IPS-15b (cell line): ENCODE results near the gene SCFD2.

ENCODE experiments used
- H3K27me3 ChIP-seq: one replicate; pipeline ENCODE4 v1.6.1; 2013; ENCODE audit warnings: low read length; ENCODE audit not compliant: control insufficient read depth, insufficient read depth
- H3K36me3 ChIP-seq: one replicate; pipeline ENCODE4 v1.6.1; 2013; ENCODE audit warnings: low read length; ENCODE audit not compliant: control insufficient read depth, insufficient read depth
- H3K4me1 ChIP-seq: one replicate; pipeline ENCODE4 v1.6.1; 2013; ENCODE audit warnings: mild to moderate bottlenecking, low read length; ENCODE audit not compliant: control insufficient read depth, insufficient read depth
- H3K4me3 ChIP-seq: one replicate; pipeline ENCODE4 v1.5.1; 2013; ENCODE audit warnings: low read depth, low read length
- H3K9ac ChIP-seq: one replicate; pipeline ENCODE4 v1.6.1; 2013; ENCODE audit warnings: low read depth, mild to moderate bottlenecking, low read length
- H3K9me3 ChIP-seq: one replicate; pipeline ENCODE4 v1.6.1; 2013; ENCODE audit warnings: mild to moderate bottlenecking, low read length; ENCODE audit not compliant: control insufficient read depth, insufficient read depth

The SCFD2 gene

GRCh38 chr4:52964011-52964410, 401.9 kb downstream of the SCFD2 start:
- no peaks in the 10 kb centered on the region for H3K9me3 ChIP-seq
- no peak overlapping the region for H3K9ac ChIP-seq
- H3K27me3 ChIP-seq = no peaks in the 10 kb centered on the region
- no peaks in the 10 kb centered on the region for H3K4me1 ChIP-seq
- no peaks in the 10 kb centered on the region for H3K36me3 ChIP-seq
- no peak overlapping the region for H3K4me3 ChIP-seq

DNA sequence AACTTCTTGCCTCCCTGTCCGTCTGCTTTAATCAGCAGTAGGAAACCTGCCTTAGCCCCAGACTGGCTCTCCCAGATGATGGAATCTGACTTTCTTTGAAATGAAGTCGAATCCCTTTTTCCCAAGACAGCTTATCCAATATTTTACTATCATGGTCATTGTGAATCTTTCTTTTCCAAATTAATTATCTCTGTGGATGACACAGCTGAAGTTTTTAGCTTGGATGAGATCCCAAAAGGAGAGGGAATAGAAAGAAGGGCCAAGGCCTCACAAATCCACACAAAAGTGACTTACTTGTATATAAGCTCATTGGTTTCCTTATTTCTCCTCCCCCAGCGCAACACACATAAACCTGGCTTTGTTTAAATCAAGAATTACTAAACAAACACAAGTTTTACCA, 403.1 kb downstream of the SCFD2 start:
- Histone ChIP-seq H3K4me3 (no peak overlapping the region), H3K27me3 (no peaks in the 10 kb centered on the region), H3K36me3 (no peaks in the 10 kb centered on the region), H3K9me3 (no peaks in the 10 kb centered on the region), H3K4me1 (no peaks in the 10 kb centered on the region), H3K9ac (no peak overlapping the region)

GRCh38 chr4:52961666-52962412, 404.0 kb downstream of the SCFD2 start:
- H3K36me3 ChIP-seq = no peaks in the 10 kb centered on the region
- H3K4me1 ChIP-seq = no peaks in the 10 kb centered on the region
- no peaks in the 10 kb centered on the region for H3K9me3 ChIP-seq
- no peak overlapping the region for H3K9ac ChIP-seq
- H3K27me3 ChIP-seq = no peaks in the 10 kb centered on the region
- H3K4me3 ChIP-seq = no peak overlapping the region

DNA sequence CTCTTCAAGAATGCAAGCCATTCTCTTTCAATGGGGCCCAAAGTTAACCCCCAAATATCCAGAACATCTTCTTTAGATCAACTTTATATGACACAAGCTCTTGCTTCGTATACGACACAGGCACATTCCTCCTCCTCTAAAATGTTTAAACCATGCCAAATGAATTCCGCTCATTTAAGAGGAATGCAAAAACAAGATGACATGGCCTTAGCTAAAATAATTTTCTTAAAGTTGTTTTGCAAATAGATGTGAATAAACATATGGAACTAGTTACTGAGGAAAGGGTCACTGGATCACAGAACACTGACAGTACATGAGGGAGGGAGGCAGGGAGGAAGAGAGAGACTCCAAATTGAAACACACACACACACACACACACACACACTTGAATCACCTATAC, 406.3 kb downstream of the SCFD2 start:
- H3K36me3 ChIP-seq = no peaks in the 10 kb centered on the region
- H3K27me3 ChIP-seq = no peaks in the 10 kb centered on the region
- no peak overlapping the region for H3K9ac ChIP-seq
- H3K4me1 ChIP-seq = no peaks in the 10 kb centered on the region
- H3K9me3 ChIP-seq = no peaks in the 10 kb centered on the region
- no peak overlapping the region for H3K4me3 ChIP-seq

DNA sequence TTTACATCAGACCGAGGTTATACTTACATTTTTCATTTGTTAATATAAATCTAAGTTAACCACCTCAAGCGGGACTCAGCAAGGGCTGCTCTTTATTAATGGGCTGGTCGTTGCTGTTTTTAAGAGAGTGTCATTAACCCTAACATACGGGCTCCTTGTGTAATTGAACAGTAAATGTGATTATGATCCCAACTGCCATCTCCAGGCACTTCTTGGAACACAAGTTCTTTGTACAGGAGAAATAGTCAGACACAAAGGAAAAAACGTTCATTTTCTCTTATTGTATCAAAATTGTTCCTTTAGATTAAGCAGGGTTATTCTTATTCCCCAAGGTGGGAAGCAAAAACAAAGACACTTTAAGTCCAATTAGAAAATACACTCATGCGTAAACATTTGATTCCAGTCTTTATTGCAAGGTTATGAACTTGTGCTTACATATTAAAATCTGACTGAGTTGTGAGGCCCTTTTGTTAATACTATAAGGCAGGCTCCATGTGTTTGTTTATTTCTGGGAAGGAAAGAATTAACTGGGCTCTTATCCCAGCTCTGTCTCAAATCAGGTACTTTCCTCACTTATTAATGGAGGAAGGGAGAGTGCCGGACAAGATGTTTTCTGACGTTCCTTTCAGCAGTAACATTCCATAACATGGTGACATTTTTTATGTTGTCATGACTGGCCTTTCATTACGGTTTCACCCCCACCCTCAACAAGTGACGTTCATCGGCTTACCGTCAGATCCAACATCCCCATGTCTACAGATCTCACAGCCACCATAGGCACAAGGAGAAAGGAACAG, 407.8 kb downstream of the SCFD2 start:
- H3K4me1 ChIP-seq = no peaks in the 10 kb centered on the region
- H3K27me3 ChIP-seq = no peaks in the 10 kb centered on the region
- H3K9ac ChIP-seq = no peak overlapping the region
- no peaks in the 10 kb centered on the region for H3K36me3 ChIP-seq
- no peaks in the 10 kb centered on the region for H3K9me3 ChIP-seq
- H3K4me3 ChIP-seq = no peak overlapping the region

GRCh38 chr4:52957220-52957686, 408.6 kb downstream of the SCFD2 start:
- no peak overlapping the region for H3K4me3 ChIP-seq
- H3K9ac ChIP-seq = no peak overlapping the region
- H3K27me3 ChIP-seq = no peaks in the 10 kb centered on the region
- H3K36me3 ChIP-seq = no peaks in the 10 kb centered on the region
- H3K9me3 ChIP-seq = no peaks in the 10 kb centered on the region
- H3K4me1 ChIP-seq = no peaks in the 10 kb centered on the region

- Histone ChIP-seq H3K4me3 (no peak overlapping the region), H3K4me1 (no peaks in the 10 kb centered on the region), H3K9me3 (no peaks in the 10 kb centered on the region), H3K9ac (no peak overlapping the region), H3K27me3 (no peaks in the 10 kb centered on the region), H3K36me3 (no peaks in the 10 kb centered on the region)
Measured at GRCh38 chr4:52956691-52957090, 409.2 kb downstream of the SCFD2 start.

GRCh38 chr4:52954560-52955170, 411.2 kb downstream of the SCFD2 start:
- Histone ChIP-seq H3K27me3 (no peaks in the 10 kb centered on the region), H3K4me3 (no peak overlapping the region), H3K9ac (no peak overlapping the region), H3K9me3 (no peaks in the 10 kb centered on the region), H3K36me3 (no peaks in the 10 kb centered on the region), H3K4me1 (no peaks in the 10 kb centered on the region)

GRCh38 chr4:52952540-52952939, 413.3 kb downstream of the SCFD2 start:
- H3K4me1 ChIP-seq = no peaks in the 10 kb centered on the region
- H3K27me3 ChIP-seq = no peaks in the 10 kb centered on the region
- H3K9me3 ChIP-seq = no peaks in the 10 kb centered on the region
- H3K36me3 ChIP-seq = no peaks in the 10 kb centered on the region
- H3K9ac ChIP-seq = no peak overlapping the region
- H3K4me3 ChIP-seq = no peak overlapping the region

DNA sequence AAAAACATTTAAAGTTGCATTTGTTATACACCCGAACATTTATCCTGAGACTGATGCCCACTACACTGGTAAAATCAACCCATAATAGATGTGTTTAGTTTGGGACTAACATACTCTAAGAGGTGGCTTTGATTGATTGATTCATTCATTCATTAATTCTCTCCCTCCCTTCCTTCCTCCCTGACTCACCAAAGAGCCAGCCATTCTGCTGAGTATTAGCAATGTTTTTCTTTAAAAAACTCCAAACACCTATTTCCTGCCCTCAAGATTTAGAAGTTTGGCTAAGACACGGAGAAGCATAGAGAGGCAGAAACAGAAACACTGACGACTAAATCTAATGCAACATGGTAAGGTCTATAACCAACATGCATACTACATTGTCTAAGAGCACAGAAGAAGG, 414.8 kb downstream of the SCFD2 start:
- Histone ChIP-seq H3K9ac (no peak overlapping the region), H3K4me3 (no peak overlapping the region), H3K4me1 (no peaks in the 10 kb centered on the region), H3K9me3 (no peaks in the 10 kb centered on the region), H3K36me3 (no peaks in the 10 kb centered on the region), H3K27me3 (no peaks in the 10 kb centered on the region)

DNA sequence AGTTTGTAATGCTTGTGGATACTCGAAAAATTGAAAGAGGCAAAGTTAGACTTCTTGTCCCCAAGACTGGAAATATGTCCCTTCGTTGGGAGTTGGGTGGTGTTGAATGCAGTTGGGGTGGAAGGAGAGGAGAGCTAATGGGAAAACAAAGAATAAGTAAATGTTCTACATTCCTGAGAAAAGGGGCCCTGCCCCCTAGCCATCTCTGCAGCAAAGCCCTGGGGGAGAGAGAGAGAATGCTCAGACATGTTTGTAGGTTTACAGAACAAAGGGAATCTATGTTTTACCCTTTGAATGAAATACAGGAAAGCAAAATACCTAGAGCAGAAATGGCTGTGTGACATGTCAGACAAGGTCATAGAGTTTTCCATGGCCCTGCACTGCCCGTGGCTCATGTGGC, 415.6 kb downstream of the SCFD2 start:
- no peaks in the 10 kb centered on the region for H3K4me1 ChIP-seq
- H3K9ac ChIP-seq = no peak overlapping the region

GRCh38 chr4:52949336-52949735, 416.5 kb downstream of the SCFD2 start:
- H3K36me3 ChIP-seq = no peaks in the 10 kb centered on the region

More for the DNA sequence above, 415.6 kb downstream of the SCFD2 start:
- no peak overlapping the region for H3K4me3 ChIP-seq
- H3K9me3 ChIP-seq = no peaks in the 10 kb centered on the region
- H3K27me3 ChIP-seq = no peaks in the 10 kb centered on the region
- no peaks in the 10 kb centered on the region for H3K36me3 ChIP-seq

More at GRCh38 chr4:52949336-52949735, 416.5 kb downstream of the SCFD2 start:
- Histone ChIP-seq H3K9me3 (no peaks in the 10 kb centered on the region), H3K4me3 (no peak overlapping the region), H3K27me3 (no peaks in the 10 kb centered on the region), H3K9ac (no peak overlapping the region), H3K4me1 (no peaks in the 10 kb centered on the region)
